Neural cell (in vitro differentiated cells): ENCODE results near the gene BSN. TPM values are rescaled to one million over a fixed set of nuclear protein-coding genes. Genes with fewer than 3 reads are reported as not detected.

ENCODE experiments used
- H2AFZ ChIP-seq: fragments of 200-600, 300-800 bp; sonication (generic), shearing (Covaris generic); 2 replicates; pipeline ENCODE4 v1.6.0; 2014; ENCODE audit warnings: low read depth, mild to moderate bottlenecking, antibody characterized with exemption, low read length, moderate library complexity
- H3F3A ChIP-seq: fragments of 200-600 bp; shearing (Covaris generic); 2 replicates; pipeline ENCODE4 v1.6.1; 2016; ENCODE audit warnings: mild to moderate bottlenecking, moderate library complexity, mixed read lengths, antibody characterized with exemption, low read length; ENCODE audit not compliant: insufficient read depth, poor library complexity, severe bottlenecking
- H3K27ac ChIP-seq: fragments of 200-600, 300-800 bp; sonication (generic), shearing (Covaris generic); 2 replicates; pipeline ENCODE4 v1.5.1; 2014; ENCODE audit warnings: mild to moderate bottlenecking, low read length, moderate library complexity
- H3K27me3 ChIP-seq: fragments of 300-800, 200-600 bp; sonication (generic), shearing (Covaris generic); 2 replicates; pipeline ENCODE4 v1.6.0; 2014; ENCODE audit warnings: mild to moderate bottlenecking, low read depth, low read length, moderate library complexity; ENCODE audit not compliant: insufficient read depth
- H3K36me3 ChIP-seq: fragments of 300-800, 200-600 bp; sonication (generic), shearing (Covaris generic); 2 replicates; pipeline ENCODE4 v1.5.1; 2014; ENCODE audit warnings: mild to moderate bottlenecking, antibody characterized with exemption, low read length, moderate library complexity; ENCODE audit not compliant: insufficient read depth
- H3K4me2 ChIP-seq: fragments of 300-800, 200-600 bp; sonication (generic), shearing (Covaris generic); 2 replicates; pipeline ENCODE4 v1.6.0; 2014; ENCODE audit warnings: mild to moderate bottlenecking, low read length
- H3K4me3 ChIP-seq: fragments of 300-800, 200-600 bp; sonication (generic), shearing (Covaris generic); 2 replicates; pipeline ENCODE4 v1.5.1; 2014; ENCODE audit warnings: mild to moderate bottlenecking, low read length, moderate library complexity
- H3K79me2 ChIP-seq: fragments of 200-600 bp; shearing (Covaris generic); replicated peaks from 2 replicates; pipeline ENCODE4 v1.6.0; 2014; ENCODE audit warnings: mild to moderate bottlenecking, low read length, moderate library complexity; ENCODE audit not compliant: insufficient read depth
- H3K9ac ChIP-seq: fragments of 300-800, 200-600 bp; sonication (generic), shearing (Covaris generic); 2 replicates; pipeline ENCODE4 v1.6.1; 2016; ENCODE audit warnings: mild to moderate bottlenecking, low read length, mixed read lengths
- H3K9me2 ChIP-seq: fragments of 200-600 bp; shearing (Covaris generic); 2 replicates; pipeline ENCODE4 v1.6.1; 2016; ENCODE audit warnings: mild to moderate bottlenecking, low read length, mixed read lengths; ENCODE audit not compliant: insufficient read depth
- H3K9me3 ChIP-seq: fragments of 200-600, 300-800 bp; sonication (generic), shearing (Covaris generic); 2 replicates; pipeline ENCODE4 v1.6.1; 2016; ENCODE audit warnings: mild to moderate bottlenecking, mixed run types, low read length, moderate library complexity, mixed read lengths
- H4K20me1 ChIP-seq: fragments of 200-600 bp; shearing (Covaris generic); 2 replicates; pipeline ENCODE4 v1.6.1; 2016; ENCODE audit warnings: mild to moderate bottlenecking, mixed run types; ENCODE audit not compliant: insufficient read depth
- CTCF ChIP-seq: fragments of 450-650 bp; IDR thresholded peaks from 2 replicates; pipeline ENCODE4 v1.5.1; 2014; ENCODE audit warnings: antibody characterized with exemption, mild to moderate bottlenecking, moderate library complexity; ENCODE audit not compliant: poor library complexity, severe bottlenecking
- EP300 ChIP-seq: fragments of 450-650 bp; conservative IDR thresholded peaks from 2 replicates; pipeline ENCODE4 v1.6.1; 2014; ENCODE audit warnings: antibody characterized with exemption, mild to moderate bottlenecking, moderate library complexity; ENCODE audit not compliant: poor library complexity, severe bottlenecking
- EZH2 ChIP-seq: fragments of 200-600, 300-800 bp; shearing (Covaris generic), sonication (generic); IDR thresholded peaks from 2 replicates; pipeline ENCODE4 v1.6.1; 2014; ENCODE audit warnings: antibody characterized with exemption, low read length, borderline replicate concordance, mild to moderate bottlenecking; ENCODE audit not compliant: insufficient read depth, poor library complexity, severe bottlenecking
- MXI1 ChIP-seq: fragments of 450-650 bp; conservative IDR thresholded peaks from 2 replicates; pipeline ENCODE4 v1.6.1; 2014; ENCODE audit warnings: antibody characterized with exemption, mild to moderate bottlenecking; ENCODE audit not compliant: poor library complexity, severe bottlenecking
- POLR2AphosphoS5 ChIP-seq: IDR thresholded peaks from 2 replicates; pipeline ENCODE4 v1.6.1; 2012
- RAD21 ChIP-seq: fragments of 450-650 bp; conservative IDR thresholded peaks from 2 replicates; pipeline ENCODE4 v1.6.1; 2014; ENCODE audit warnings: antibody characterized with exemption, mild to moderate bottlenecking, moderate library complexity
- REST ChIP-seq: IDR thresholded peaks from 2 replicates; pipeline ENCODE4 v1.6.1; 2012; ENCODE audit warnings: borderline replicate concordance
- SMC3 ChIP-seq: fragments of 450-650 bp; conservative IDR thresholded peaks from 2 replicates; pipeline ENCODE4 v1.6.1; 2014; ENCODE audit warnings: antibody characterized with exemption, mild to moderate bottlenecking, moderate library complexity; ENCODE audit not compliant: poor library complexity
- TAF1 ChIP-seq: IDR thresholded peaks from 2 replicates; pipeline ENCODE4 v1.6.1; 2012; ENCODE audit warnings: low read depth
- polyA plus RNA-seq: library from polyadenylated mRNA; depleted of rRNA; stranded (reverse); fragments of >200 nt; gene quantifications from 2 replicates; pipeline ENCODE4 v1.2.3, GENCODE V29; 2014

BSN gene
- polyA plus RNA-seq, 1 donor from 2014 or later = 2.0 TPM

- Histone ChIP-seq H4K20me1 (no peaks in the 10 kb centered on the region), H3K4me2 (no peak overlapping the region), H3K27ac (no peak overlapping the region), H3K36me3 (no peaks in the 10 kb centered on the region), H3F3A (no peaks in the 10 kb centered on the region), H3K9me3 (peaks cover 3% of the 10 kb centered on the region), H3K4me3 (no peak overlapping the region), H3K79me2 (no peaks in the 10 kb centered on the region), H2AFZ (no peak overlapping the region), H3K27me3 (no peaks in the 10 kb centered on the region), H3K9me2 (no peaks in the 10 kb centered on the region), H3K9ac (no peak overlapping the region)
- TF ChIP-seq REST (no peak), TAF1 (no peak), MXI1 (no peak), POLR2AphosphoS5 (no peak), SMC3 (no peak), CTCF (no peak), RAD21 (no peak), EZH2 (no peak), EP300 (no peak)
Measured at GRCh38 chr3:49610666-49611280, 56.5 kb downstream of the BSN start.

- no peak overlapping the region for H3K4me2 ChIP-seq
- no peaks in the 10 kb centered on the region for H4K20me1 ChIP-seq
- no peaks in the 10 kb centered on the region for H3K36me3 ChIP-seq
- no peaks in the 10 kb centered on the region for H3K9me2 ChIP-seq
- H3K27ac ChIP-seq = no peak overlapping the region
- H3K4me3 ChIP-seq = no peak overlapping the region
- no peaks in the 10 kb centered on the region for H3K27me3 ChIP-seq
- H3K79me2 ChIP-seq = no peaks in the 10 kb centered on the region
- no peak overlapping the region for H2AFZ ChIP-seq
- no peaks in the 10 kb centered on the region for H3F3A ChIP-seq
- TF ChIP-seq REST = no peak
- no peak for TF ChIP-seq EZH2
- no peak for TF ChIP-seq TAF1
- TF ChIP-seq RAD21 = no peak
- TF ChIP-seq SMC3 = no peak
- no peak for TF ChIP-seq MXI1
- no peak for TF ChIP-seq CTCF
- TF ChIP-seq EP300 = no peak
- TF ChIP-seq POLR2AphosphoS5 = no peak
- H3K9me3 ChIP-seq = peaks cover 3% of the 10 kb centered on the region
- no peak overlapping the region for H3K9ac ChIP-seq
Measured at GRCh38 chr3:49611291-49611690, 57.0 kb downstream of the BSN start.
